Amniotic stem cell (primary cell): ENCODE measurements around the gene RAD51D.
"Not testable (repeated sequence)": the region's sequence is repeated elsewhere in the genome, so short reads cannot be mapped to it uniquely, and the experiment has no call there.

Source experiments
- DNase-seq: peaks from one replicate; lab custom pipeline; 2025; lab: John Stamatoyannopoulos, UW

RAD51D gene

GRCh38 chr17:35119370-35120165 lies at the start of gene RAD51D:
RAD51D (minus strand) TSS chr17:35119860; CDS start chr17:35119613, 247 bp downstream.
- peak; percentile 39 for DNase-seq

- DNase-seq = no peak
Measured at GRCh38 chr17:35167666-35168065, 48.0 kb upstream of the RAD51D start.

- DNase-seq = no peak
Measured at GRCh38 chr17:35167046-35167445, 47.4 kb upstream of the RAD51D start.

- DNase-seq = no peak
Measured at GRCh38 chr17:35166526-35166925, 46.9 kb upstream of the RAD51D start.

GRCh38 chr17:35164716-35165115 lies 45.1 kb upstream of the RAD51D start:
- DNase-seq = no peak

GRCh38 chr17:35163886-35164285 lies 44.2 kb upstream of the RAD51D start:
- no peak for DNase-seq

- DNase-seq = no peak
Measured at GRCh38 chr17:35162755-35163154, 43.1 kb upstream of the RAD51D start.

GRCh38 chr17:35161281-35161761 lies 41.7 kb upstream of the RAD51D start:
- no peak for DNase-seq

- DNase-seq = no peak
Measured at GRCh38 chr17:35160354-35161201, 40.9 kb upstream of the RAD51D start.

GRCh38 chr17:35159940-35160339 lies 40.3 kb upstream of the RAD51D start:
- no peak for DNase-seq

- no peak for DNase-seq
Measured at GRCh38 chr17:35155246-35155645, 35.6 kb upstream of the RAD51D start.

- no peak for DNase-seq
Measured at GRCh38 chr17:35154196-35155165, 34.8 kb upstream of the RAD51D start.

- DNase-seq = no peak
Measured at GRCh38 chr17:35152421-35153140, 32.9 kb upstream of the RAD51D start.

GRCh38 chr17:35151080-35151479 lies 31.4 kb upstream of the RAD51D start:
- not testable (repeated sequence) for DNase-seq

GRCh38 chr17:35149941-35150340 lies 30.3 kb upstream of the RAD51D start:
- no peak for DNase-seq

GRCh38 chr17:35148144-35148543 lies 28.5 kb upstream of the RAD51D start:
- DNase-seq = no peak

GRCh38 chr17:35147375-35147905 lies 27.8 kb upstream of the RAD51D start, which contains the start of gene UNC45B:
UNC45B (plus strand) TSS chr17:35147817; CDS start chr17:35148264, 447 bp downstream.
- no peak for DNase-seq

GRCh38 chr17:35146214-35146833 lies 26.7 kb upstream of the RAD51D start:
- no peak for DNase-seq

- no peak for DNase-seq
Measured at GRCh38 chr17:35144840-35145239, 25.2 kb upstream of the RAD51D start.

- DNase-seq = no peak
Measured at GRCh38 chr17:35142467-35142796, 22.8 kb upstream of the RAD51D start.
